B cell (primary cell): ENCODE data around the gene SGCD. TPM values are rescaled to one million over a fixed set of nuclear protein-coding genes. Genes with fewer than 3 reads are reported as not detected.

Source experiments
- ATAC-seq: fragments of 200-7000 bp; cut with Tn5 transposase; one replicate; pipeline ENCODE4 v1.10.0; 2021; ENCODE audit warnings: low read depth, mild to moderate bottlenecking, moderate number of reproducible peaks, moderate library complexity
- CTCF ChIA-PET: fragments of 350-600 bp; sonication (Branson Sonifier 250); formaldehyde crosslinking; loops from one replicate; lab custom pipeline; 2021; ENCODE audit warnings: antibody characterized with exemption, inconsistent platforms; lab: Charles Lee
- POLR2A ChIA-PET: fragments of 350-600 bp; sonication (Branson Sonifier 250); formaldehyde crosslinking; loops from one replicate; lab custom pipeline; 2021; ENCODE audit warnings: antibody characterized with exemption; lab: Charles Lee
- DNase-seq: peaks from one replicate; pipeline ENCODE4 v3.0.0; 2013
- H2AFZ ChIP-seq: 2 replicates; pipeline ENCODE4 v1.6.1; 2012; ENCODE audit warnings: mild to moderate bottlenecking, low read depth, low read length; ENCODE audit not compliant: insufficient read depth, poor library complexity, severe bottlenecking
- H3K27ac ChIP-seq, 2 donors: 1 replicate in 1 of 2; 2 replicates in 1 of 2; pipeline ENCODE4 v1.5.1; 2012 to 2013; ENCODE audit warnings: low read length in 2 of 2, mild to moderate bottlenecking in 2 of 2, moderate library complexity in 1 of 2
- H3K27me3 ChIP-seq, 4 experiments: fragments of 200-600 bp in 1 of 4; sonication (generic) in 1 of 4; replicated peaks in 1 of 4; 1 replicate in 2 of 4; 2 replicates in 2 of 4; pipeline versions ENCODE4 v1.6.1 to v1.7.0; 2013 to 2016; ENCODE audit warnings: low read length in 3 of 4, mild to moderate bottlenecking in 2 of 4, mixed read lengths in 1 of 4, moderate library complexity in 1 of 4; ENCODE audit not compliant: insufficient read depth in 4 of 4, control insufficient read depth in 3 of 4; ENCODE audit errors: control extremely low read depth in 1 of 4
- H3K36me3 ChIP-seq, 2 experiments: replicated peaks in 1 of 2; 1 replicate in 1 of 2; 2 replicates in 1 of 2; pipeline versions ENCODE4 v1.6.1 to v1.7.1; 2013; ENCODE audit warnings: low read length in 1 of 2; ENCODE audit not compliant: insufficient read depth in 2 of 2, control insufficient read depth in 1 of 2; ENCODE audit errors: control extremely low read depth in 1 of 2, extremely low read depth in 1 of 2
- H3K4me1 ChIP-seq, 2 donors: fragments of 200-600 bp in 1 of 2; sonication (generic) in 1 of 2; 1 replicate in 1 of 2; 2 replicates in 1 of 2; pipeline versions ENCODE4 v1.5.1 to v1.6.1; 2013 to 2017; ENCODE audit warnings: low read length in 2 of 2; ENCODE audit not compliant: control insufficient read depth in 2 of 2, insufficient read depth in 2 of 2
- H3K4me2 ChIP-seq: replicated peaks from 2 replicates; pipeline ENCODE3; 2012; ENCODE audit warnings: mild to moderate bottlenecking, low read depth, low read length; ENCODE audit not compliant: poor library complexity, severe bottlenecking
- H3K4me3 ChIP-seq, 5 experiments: fragments of 200-600 bp in 1 of 5; sonication (generic) in 1 of 5; 1 replicate in 3 of 5; 2 replicates in 2 of 5; pipeline versions ENCODE4 v1.5.1 to v1.7.0; 2011 to 2016; ENCODE audit warnings: low read length in 4 of 5, mild to moderate bottlenecking in 4 of 5, low read depth in 2 of 5, control low read depth in 1 of 5, moderate library complexity in 1 of 5; ENCODE audit not compliant: insufficient read depth in 1 of 5; ENCODE audit errors: control extremely low read depth in 1 of 5, extremely low read depth in 1 of 5
- H3K79me2 ChIP-seq: fragments of 200-600 bp; sonication (generic); one replicate; pipeline ENCODE4 v1.6.0; 2016; ENCODE audit warnings: low read length; ENCODE audit not compliant: control insufficient read depth, insufficient read depth
- H3K9ac ChIP-seq: fragments of 200-600 bp; sonication (generic); 2 replicates; pipeline ENCODE4 v1.6.1; 2017; ENCODE audit warnings: mild to moderate bottlenecking, low read length, moderate library complexity
- H3K9me3 ChIP-seq, 3 donors: one replicate each; pipeline versions ENCODE4 v1.6.1 to v1.7.1; 2013; ENCODE audit warnings: low read length in 2 of 3; ENCODE audit not compliant: control insufficient read depth in 2 of 3, insufficient read depth in 1 of 3; ENCODE audit errors: control extremely low read depth in 1 of 3
- H4K20me1 ChIP-seq: 2 replicates; pipeline ENCODE4 v1.6.0; 2012; ENCODE audit warnings: mild to moderate bottlenecking, low read length; ENCODE audit not compliant: insufficient read depth, control insufficient read depth, poor library complexity, severe bottlenecking
- H3K27ac Mint-ChIP-seq: one replicate; pipeline ENCODE4 v1.8.0; 2021; ENCODE audit warnings: mixed read lengths
- H3K27me3 Mint-ChIP-seq: one replicate; pipeline ENCODE4 v1.8.0; 2021; ENCODE audit warnings: mixed read lengths
- H3K4me1 Mint-ChIP-seq: one replicate; pipeline ENCODE4 v1.8.0; 2021; ENCODE audit warnings: mixed read lengths
- H3K4me3 Mint-ChIP-seq: one replicate; pipeline ENCODE4 v1.8.0; 2021; ENCODE audit warnings: mixed read lengths
- H3K9me3 Mint-ChIP-seq: one replicate; pipeline ENCODE4 v1.8.0; 2022; ENCODE audit warnings: mixed read lengths; ENCODE audit not compliant: insufficient read depth
- CTCF ChIP-seq: fragments of 200-600 bp; IDR thresholded peaks from one replicate; pipeline ENCODE4 v1.8.0; 2022; ENCODE audit warnings: antibody characterized with exemption, mild to moderate bottlenecking
- EZH2 ChIP-seq: IDR thresholded peaks from 2 replicates; pipeline ENCODE4 v1.6.1; 2012; ENCODE audit warnings: borderline replicate concordance, low read depth, mild to moderate bottlenecking, moderate library complexity, low read length; ENCODE audit not compliant: insufficient read depth, poor library complexity, severe bottlenecking
- WGBS: methylation state at CpG from one replicate; pipeline ENCODE4 v1.1.5; 2013; ENCODE audit warnings: missing lambda C conversion rate; ENCODE audit not compliant: insufficient coverage; 5-methylcytosine and 5-hydroxymethylcytosine counted together
- intact Hi-C: fragments of 100-400 bp; cut with micrococcal nuclease; formaldehyde crosslinking; loops from one replicate; pipeline ENCODE4 v1.10.0; 2022
- polyA plus RNA-seq: library from polyadenylated mRNA; depleted of rRNA; stranded (reverse); fragments of >200 nt; gene quantifications from 2 replicates; pipeline ENCODE4 v1.2.3, GENCODE V29; 2012
- total RNA-seq, 2 donors: library from RNA; stranded (reverse); fragments of 120-200 nt in 1 of 2; gene quantifications; 1 replicate in 1 of 2; 2 replicates in 1 of 2; pipeline versions ENCODE4 v1.2.3 to v1.2.4, GENCODE V29; 2013 to 2022

The SGCD gene
- total and polyA plus RNA-seq, 2 donors (not counting 1 experiment from before 2014, with no cell fraction given), result not detected

- ChIA-PET POLR2A (no interaction called here), CTCF (no interaction called here)
- intact Hi-C loops, result no loop called here
- no peak overlapping the region for H3K27ac Mint-ChIP-seq
- TF ChIP-seq EZH2, result no peak
- TF ChIP-seq CTCF, result no peak
- H3K27me3 ChIP-seq, result no peaks in the 10 kb centered on the region
- H3K4me3 ChIP-seq, result no peak overlapping the region
- no peaks in the 10 kb centered on the region for H3K4me1 Mint-ChIP-seq
- H3K9me3 ChIP-seq, result no peaks in the 10 kb centered on the region
- no peak overlapping the region for H3K4me3 Mint-ChIP-seq
- peaks cover 6% of the 10 kb centered on the region for H3K27me3 Mint-ChIP-seq
- no peak for DNase-seq
- H4K20me1 ChIP-seq, result no peaks in the 10 kb centered on the region
- H3K36me3 ChIP-seq, result no peaks in the 10 kb centered on the region
- no peaks in the 10 kb centered on the region for H3K4me1 ChIP-seq
- ATAC-seq, result no peak
- no peak overlapping the region for H3K4me2 ChIP-seq
- no peak overlapping the region for H3K9ac ChIP-seq
- no peaks in the 10 kb centered on the region for H3K9me3 Mint-ChIP-seq
- no peak overlapping the region for H2AFZ ChIP-seq
- no peak overlapping the region for H3K27ac ChIP-seq
- no peaks in the 10 kb centered on the region for H3K79me2 ChIP-seq
Measured at GRCh38 chr5:156460471-156460870, 133.5 kb downstream of the SGCD start.

- Mint-ChIP-seq H3K4me3 (no peak overlapping the region), H3K9me3 (no peaks in the 10 kb centered on the region), H3K4me1 (no peaks in the 10 kb centered on the region), H3K27me3 (no peaks in the 10 kb centered on the region), H3K27ac (no peak overlapping the region)
- ChIA-PET CTCF (no interaction called here), POLR2A (no interaction called here)
- Histone ChIP-seq H3K4me3 (no peak overlapping the region), H3K27me3 (no peaks in the 10 kb centered on the region), H3K4me2 (no peak overlapping the region), H3K9ac (no peak overlapping the region), H3K9me3 (no peaks in the 10 kb centered on the region), H3K36me3 (no peaks in the 10 kb centered on the region), H3K27ac (no peak overlapping the region), H2AFZ (no peak overlapping the region), H3K4me1 (no peaks in the 10 kb centered on the region), H4K20me1 (no peaks in the 10 kb centered on the region), H3K79me2 (no peaks in the 10 kb centered on the region)
- no peak for TF ChIP-seq EZH2
- TF ChIP-seq CTCF, result no peak
- intact Hi-C loops, result no loop called here
- WGBS, result 100% methylated on average over 1 of the region's 3 CpGs
- ATAC-seq (no peak), DNase-seq (no peak)
Measured at GRCh38 chr5:156466871-156467270, 139.9 kb downstream of the SGCD start.
